IPS-NIHi7 (cell line): ENCODE measurements around the gene CACNB4.
"Not testable (repeated sequence)": the region's sequence is repeated elsewhere in the genome, so short reads cannot be mapped to it uniquely, and the experiment has no call there.

Experiments
- DNase-seq: peaks from one replicate; pipeline ENCODE4 v3.0.0; 2012; ENCODE audit warnings: mixed read lengths; ENCODE audit errors: extremely low spot score

CACNB4 gene

DNA sequence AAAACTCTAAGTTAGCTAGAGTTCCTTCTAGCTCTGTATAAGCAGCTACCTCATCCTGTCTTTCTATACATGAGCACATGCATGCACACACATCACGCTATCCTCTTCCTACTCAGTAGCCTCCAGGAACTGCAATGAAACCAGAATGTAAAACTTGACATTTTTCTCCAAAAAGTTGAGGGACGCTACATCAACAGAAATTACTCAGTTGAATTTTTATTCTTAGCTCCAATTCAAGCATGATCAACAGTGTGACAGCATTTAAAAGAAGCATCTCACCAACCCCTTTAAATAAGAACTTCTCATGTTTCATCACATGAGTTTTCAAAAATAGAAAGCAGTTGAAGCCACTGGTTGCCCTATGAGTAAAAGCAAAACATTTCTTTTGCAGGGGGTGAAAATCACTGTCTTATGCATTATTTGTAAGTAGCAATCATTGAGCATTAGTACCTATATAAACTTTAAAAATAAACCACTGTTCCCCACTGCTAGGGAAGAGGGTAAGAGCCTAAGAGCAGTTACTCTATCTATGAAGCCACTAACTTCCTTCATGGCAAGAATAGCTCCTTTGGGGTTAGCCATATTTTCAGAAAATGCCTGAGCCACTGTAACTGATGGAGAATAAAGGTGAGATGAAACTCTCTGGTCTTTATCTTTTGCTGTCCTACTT is 192.7 kb downstream of the CACNB4 start:
- no peak for DNase-seq

GRCh38 chr2:151904807-151905206 is 194.0 kb downstream of the CACNB4 start:
- no peak for DNase-seq

DNA sequence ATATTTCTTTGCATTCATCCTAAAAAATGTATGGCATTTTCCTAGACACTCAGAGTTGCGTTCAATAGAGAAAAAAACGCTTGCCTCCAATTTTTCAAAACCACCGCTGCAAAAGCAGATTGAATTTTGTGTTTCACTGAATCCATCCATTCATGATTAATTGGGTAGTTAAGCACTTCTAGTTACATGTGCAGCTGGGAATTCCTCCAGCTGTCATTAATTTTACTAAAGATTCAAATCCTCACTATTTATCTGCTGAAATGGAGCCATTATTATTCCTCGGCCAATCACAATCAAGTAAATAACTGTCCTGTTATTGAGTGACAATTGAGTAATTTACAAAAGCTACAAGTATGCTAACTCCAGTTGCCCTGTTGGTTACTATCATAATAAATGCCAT is 194.8 kb downstream of the CACNB4 start:
- DNase-seq: no peak

DNA sequence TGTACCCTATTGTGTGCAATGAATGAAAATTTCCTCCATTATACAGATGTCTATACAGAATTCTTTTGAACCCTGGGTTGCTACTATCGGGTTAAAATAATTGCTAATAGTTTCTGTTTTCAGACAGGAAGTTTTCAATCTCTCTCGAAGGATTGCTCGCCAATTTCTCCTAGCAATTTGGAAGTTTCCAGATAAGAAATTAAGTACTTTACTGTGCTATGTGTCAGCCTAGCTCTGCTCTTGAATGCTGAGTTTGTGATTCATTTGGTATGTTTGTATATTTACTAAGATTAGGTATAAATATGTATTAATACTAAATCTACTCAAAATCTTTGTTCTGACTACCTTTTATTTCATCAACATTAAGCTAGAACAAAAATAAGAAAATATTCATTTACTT is 196.0 kb downstream of the CACNB4 start:
- DNase-seq: no peak

GRCh38 chr2:151900331-151900730 is 198.5 kb downstream of the CACNB4 start:
- no peak for DNase-seq

DNA sequence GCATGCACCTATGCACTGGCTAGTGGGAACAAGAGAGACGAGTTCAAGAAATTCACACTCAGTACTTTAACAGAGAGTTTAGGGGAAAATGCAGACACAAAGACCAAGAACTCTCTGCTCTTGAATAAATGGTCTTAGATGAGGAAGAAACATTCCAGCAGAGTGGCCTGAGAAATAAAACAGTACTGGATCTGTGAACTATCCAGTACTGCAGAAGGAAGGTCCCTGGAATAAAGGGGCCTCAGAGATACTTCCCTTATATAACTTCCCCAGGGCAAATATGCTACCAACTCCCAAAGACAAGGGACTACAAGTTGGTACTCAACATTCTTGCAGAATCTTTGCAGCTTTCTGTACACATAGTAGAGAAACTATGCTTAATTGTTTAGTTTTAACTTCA is 199.7 kb downstream of the CACNB4 start:
- DNase-seq: no peak

DNA sequence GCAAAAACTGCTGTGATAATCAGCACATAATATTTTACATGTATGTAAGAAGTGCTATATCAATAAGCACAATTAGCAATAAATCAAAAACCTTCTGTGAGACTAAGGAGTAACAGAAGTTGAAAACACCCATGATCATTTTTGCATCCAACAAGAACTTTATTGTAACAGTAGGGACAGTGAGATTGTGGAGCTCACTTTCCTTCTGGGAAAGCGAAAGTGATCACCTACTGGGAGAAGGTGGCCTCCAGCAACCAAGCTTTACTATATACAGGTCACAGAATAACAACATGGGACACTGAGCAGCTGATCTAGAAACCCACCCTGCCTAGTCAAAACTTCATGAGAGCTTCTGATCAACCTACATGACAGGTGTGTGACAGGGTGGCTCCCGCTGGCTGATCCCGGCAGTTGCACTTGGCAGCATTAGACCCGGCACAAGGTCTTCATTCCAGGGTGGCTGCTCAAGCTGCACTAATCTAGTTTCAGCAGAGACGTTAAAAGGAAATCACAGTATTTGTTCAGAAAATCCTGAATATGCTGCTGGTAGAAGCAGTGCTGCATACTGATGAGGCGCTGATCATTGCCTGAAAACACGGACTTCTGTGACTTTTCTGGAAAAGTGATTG is 207.2 kb downstream of the CACNB4 start:
- DNase-seq: no peak

DNA sequence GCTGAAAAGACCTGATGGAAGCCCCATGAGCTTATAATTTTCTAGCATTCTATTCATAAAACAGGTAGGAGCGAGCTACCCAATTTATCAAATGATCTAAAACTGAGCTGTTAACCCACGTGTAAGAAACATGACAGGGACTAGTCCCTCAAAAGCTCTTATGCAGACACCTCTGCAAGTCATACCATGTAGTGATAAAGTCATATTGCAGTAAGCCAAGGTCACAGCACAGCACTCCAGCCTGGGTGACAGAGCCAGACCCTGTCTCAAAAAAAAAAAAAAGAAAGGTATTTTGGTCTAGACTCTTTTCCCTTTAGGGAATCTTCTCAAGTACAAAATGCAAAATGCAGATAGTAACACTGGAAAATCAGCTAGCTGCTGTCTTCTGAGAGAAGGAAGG is 211.7 kb downstream of the CACNB4 start:
- no peak for DNase-seq

- no peak for DNase-seq
These were observed 212.6 kb downstream of the CACNB4 start for GRCh38 chr2:151886241-151886640.

DNA sequence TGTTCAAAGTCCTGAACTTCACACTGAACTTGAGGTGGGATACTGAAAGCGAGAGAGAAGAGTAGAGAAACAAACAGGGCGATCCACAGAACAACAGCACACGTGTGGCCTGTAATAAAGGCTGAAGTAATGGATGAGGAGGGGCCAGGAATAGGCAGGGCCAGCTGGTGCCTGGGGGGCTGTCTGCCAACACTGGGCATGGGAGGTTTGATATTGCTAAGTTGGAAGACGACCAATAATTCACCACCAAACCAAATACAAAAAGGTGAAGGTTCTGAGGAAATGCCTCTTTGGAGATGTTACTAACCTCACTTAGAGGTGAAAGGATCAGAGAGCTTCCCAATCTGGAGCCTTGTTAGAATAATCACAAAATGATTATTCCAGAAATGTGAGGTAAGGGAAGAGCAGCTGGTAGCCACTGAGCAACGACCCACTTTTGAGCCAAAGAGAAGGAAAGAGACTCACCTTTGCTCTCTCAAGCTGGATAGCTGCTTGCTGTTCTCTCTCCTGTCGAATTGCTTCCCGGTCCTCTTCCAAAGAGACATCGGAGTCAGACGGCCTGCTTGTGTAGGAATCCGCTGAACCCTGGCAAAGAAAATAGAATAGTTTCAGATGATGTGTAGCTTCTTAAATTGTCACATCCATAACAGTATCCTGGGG is 215.9 kb downstream of the CACNB4 start:
- no peak for DNase-seq

GRCh38 chr2:151881342-151881741 is 217.5 kb downstream of the CACNB4 start:
- DNase-seq: no peak

GRCh38 chr2:151880586-151880985 is 218.3 kb downstream of the CACNB4 start:
- no peak for DNase-seq

DNA sequence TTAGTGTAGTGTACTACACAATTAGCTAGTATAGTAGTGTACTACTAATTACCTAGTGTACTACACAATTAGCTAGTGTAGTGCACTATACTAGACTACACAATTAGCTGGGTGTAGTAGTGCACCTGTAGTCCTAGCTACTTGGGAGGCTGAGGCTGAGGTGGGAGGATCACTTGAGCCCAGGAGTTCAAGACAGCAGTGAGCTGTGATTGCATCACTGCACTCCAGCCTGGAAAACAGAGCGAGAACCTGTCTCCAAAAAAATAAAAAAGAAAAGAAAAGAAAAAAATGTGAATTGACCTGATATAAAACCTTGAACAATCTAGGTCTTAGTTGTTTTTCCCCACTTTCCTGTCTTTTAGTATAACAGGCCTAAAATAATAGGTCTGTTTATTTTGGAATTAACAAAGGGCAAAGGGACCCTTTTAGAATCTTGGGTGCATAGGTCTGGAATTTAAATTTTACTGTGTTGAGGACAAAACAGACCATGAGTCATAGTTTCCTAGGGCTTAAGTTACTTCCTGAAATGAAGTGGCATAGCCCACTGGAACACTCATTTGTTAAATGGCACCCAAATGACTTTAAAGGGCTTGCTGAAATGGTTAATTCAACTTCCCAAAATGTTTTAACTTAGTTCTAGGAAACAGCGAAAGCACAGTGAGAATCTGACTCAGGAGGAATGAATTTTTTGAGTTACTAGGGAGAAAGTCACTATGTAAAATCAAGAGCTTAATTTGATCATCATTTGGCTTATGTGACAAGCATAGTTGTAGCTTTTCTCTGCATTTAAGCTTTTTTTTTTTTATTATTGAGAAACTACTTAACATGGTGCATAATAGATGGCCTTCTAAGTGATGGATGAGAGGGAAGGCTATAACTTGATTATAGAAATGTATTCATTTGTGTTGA is 219.9 kb downstream of the CACNB4 start:
- no peak for DNase-seq

DNA sequence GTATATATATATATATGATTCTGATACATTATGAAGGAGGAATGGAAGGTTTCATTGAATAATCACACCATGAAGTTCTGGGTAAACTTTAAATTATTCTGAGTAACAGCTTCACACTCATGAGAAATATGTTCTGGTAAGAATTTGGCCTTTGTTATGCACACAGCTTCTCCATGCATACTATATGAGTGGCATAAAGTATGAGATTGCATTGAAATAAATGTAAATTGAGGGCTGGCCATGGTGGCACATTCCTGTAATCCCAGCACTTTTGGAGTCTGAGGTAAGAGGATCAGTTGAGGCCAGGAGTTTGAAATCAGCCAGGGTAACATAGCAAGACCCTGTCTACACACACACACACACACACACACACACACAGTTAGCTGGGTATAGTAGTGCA is 220.6 kb downstream of the CACNB4 start:
- DNase-seq: no peak

- DNase-seq: not testable (repeated sequence)
These were observed 223.2 kb downstream of the CACNB4 start for GRCh38 chr2:151875631-151876030.

- no peak for DNase-seq
These were observed 226.4 kb downstream of the CACNB4 start for GRCh38 chr2:151872463-151872862.

GRCh38 chr2:151869291-151869690 is 229.6 kb downstream of the CACNB4 start:
- DNase-seq: no peak

DNA sequence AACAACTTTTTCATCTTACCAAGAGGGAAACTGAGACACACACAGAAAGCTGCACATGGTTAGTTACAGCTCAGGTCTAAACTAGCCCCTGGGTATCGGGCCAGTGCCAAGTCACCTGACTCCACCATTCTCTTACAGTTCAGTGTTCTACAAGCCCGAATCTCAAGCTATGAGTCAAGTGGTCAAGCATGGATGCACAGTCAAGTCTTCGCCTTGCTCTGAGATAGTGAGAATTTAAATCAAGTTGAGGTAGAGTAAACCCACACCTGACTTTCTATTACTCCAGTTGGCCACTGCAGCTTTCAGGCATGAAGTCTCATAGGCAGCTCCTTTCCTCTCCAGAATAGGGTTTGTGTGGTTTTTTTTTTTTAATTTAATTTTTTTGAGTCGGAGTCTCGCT is 236.1 kb downstream of the CACNB4 start:
- DNase-seq: no peak

GRCh38 chr2:151861174-151861573 is 237.7 kb downstream of the CACNB4 start:
- no peak for DNase-seq

GRCh38 chr2:151860613-151861146 is 238.2 kb downstream of the CACNB4 start:
- DNase-seq: no peak

DNA sequence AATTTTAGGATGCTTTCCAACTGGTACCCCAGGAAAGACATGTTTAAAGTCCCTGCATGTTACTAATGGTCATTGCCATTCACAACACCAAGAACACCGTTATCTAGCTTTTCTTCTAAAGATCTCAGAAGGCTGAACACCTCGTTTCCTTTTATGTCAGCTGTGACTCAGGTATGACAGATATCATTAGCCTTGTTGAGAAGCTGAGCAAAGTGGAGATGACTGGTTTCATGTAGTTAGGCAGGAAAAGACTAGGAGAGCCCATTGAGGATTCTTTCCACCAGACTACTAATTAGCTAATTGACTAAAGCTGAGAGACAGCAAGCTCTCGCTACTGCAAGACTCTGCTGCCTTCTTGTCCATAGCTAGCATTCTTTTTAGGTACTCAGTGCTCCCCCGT is 238.6 kb downstream of the CACNB4 start:
- DNase-seq: no peak

GRCh38 chr2:151857650-151858049 is 241.2 kb downstream of the CACNB4 start:
- no peak for DNase-seq
